IMR-90 (cell line): Measurements from ENCODE around the gene ERBB4. TPM values are rescaled to one million over a fixed set of nuclear protein-coding genes. Genes with fewer than 3 reads are reported as not detected.

ENCODE experiments used
- ATAC-seq: fragments of 200-7000 bp; cut with Tn5 transposase; 2 replicates; pipeline ENCODE4 v1.9.1; 2020; ENCODE audit warnings: low read depth, mild to moderate bottlenecking, moderate library complexity
- BruUV-seq: library from RNA; stranded (reverse); fragments of 400-500 nt; replicated peaks from 2 replicates; lab custom pipeline; 2021; lab: Mats Ljungman, UMichigan
- CTCF ChIA-PET: fragments of 300-600 bp; formaldehyde crosslinking; extraction: SDS; loops from one replicate; lab custom pipeline; 2021; ENCODE audit warnings: antibody characterized with exemption; lab: Yijun Ruan, JAX
- POLR2A ChIA-PET: fragments of 300-600 bp; sonication (Branson Sonifier 250); formaldehyde crosslinking; loops from one replicate; lab custom pipeline; 2022; ENCODE audit warnings: antibody characterized with exemption; ENCODE audit not compliant: unreplicated experiment; lab: Charles Lee
- DNase-seq: peaks from one replicate; pipeline ENCODE4 v3.0.0; 2013
- H2AFZ ChIP-seq: replicated peaks from 2 replicates; pipeline ENCODE3; 2013; ENCODE audit warnings: low read length, mild to moderate bottlenecking; ENCODE audit not compliant: poor library complexity
- H2AK5ac ChIP-seq: 2 replicates; pipeline ENCODE4 v1.6.1; 2013; ENCODE audit warnings: low read depth, low read length, inconsistent platforms
- H2AK9ac ChIP-seq: replicated peaks from 2 replicates; pipeline ENCODE3; 2013; ENCODE audit warnings: mild to moderate bottlenecking, low read depth, low read length, moderate library complexity; ENCODE audit not compliant: poor library complexity
- H2BK120ac ChIP-seq: 2 replicates; pipeline ENCODE4 v1.6.1; 2013; ENCODE audit warnings: low read depth, low read length, inconsistent platforms
- H2BK15ac ChIP-seq: 3 replicates; pipeline ENCODE4 v1.6.1; 2013; ENCODE audit warnings: low read depth, low read length, inconsistent platforms
- H2BK20ac ChIP-seq: 2 replicates; pipeline ENCODE4 v1.6.1; 2013; ENCODE audit warnings: low read depth, mild to moderate bottlenecking, inconsistent platforms, low read length, moderate library complexity
- H2BK5ac ChIP-seq: 2 replicates; pipeline ENCODE4 v1.6.1; 2013; ENCODE audit warnings: mild to moderate bottlenecking, low read depth, low read length, inconsistent platforms; ENCODE audit not compliant: poor library complexity, severe bottlenecking
- H3K14ac ChIP-seq: replicated peaks from 2 replicates; pipeline ENCODE4 v1.6.1; 2013; ENCODE audit warnings: low read depth, low read length, inconsistent platforms
- H3K18ac ChIP-seq: 2 replicates; pipeline ENCODE4 v1.6.1; 2013; ENCODE audit warnings: low read depth, low read length, control low read depth
- H3K23ac ChIP-seq: 2 replicates; pipeline ENCODE4 v1.6.1; 2013; ENCODE audit warnings: low read depth, low read length, inconsistent platforms
- H3K27ac ChIP-seq: 2 replicates; pipeline ENCODE4 v1.5.1; 2013; ENCODE audit warnings: mild to moderate bottlenecking, control low read depth, low read length; ENCODE audit not compliant: insufficient read depth
- H3K27me3 ChIP-seq: 2 replicates; pipeline ENCODE4 v1.6.1; 2013; ENCODE audit warnings: low read length; ENCODE audit not compliant: control insufficient read depth, insufficient read depth
- H3K36me3 ChIP-seq: 2 replicates; pipeline ENCODE4 v1.6.1; 2013; ENCODE audit warnings: low read length, mixed read lengths; ENCODE audit not compliant: control insufficient read depth, insufficient read depth
- H3K4ac ChIP-seq: 2 replicates; pipeline ENCODE4 v1.6.1; 2013; ENCODE audit warnings: low read depth, low read length, inconsistent platforms
- H3K4me1 ChIP-seq: 2 replicates; pipeline ENCODE4 v1.6.1; 2013; ENCODE audit warnings: low read length, mixed read lengths; ENCODE audit not compliant: control insufficient read depth, insufficient read depth
- H3K4me2 ChIP-seq: 2 replicates; pipeline ENCODE4 v1.6.1; 2013; ENCODE audit warnings: low read depth, mild to moderate bottlenecking, control low read depth, low read length, moderate library complexity
- H3K4me3 ChIP-seq: 2 replicates; pipeline ENCODE4 v1.5.1; 2013; ENCODE audit warnings: low read depth, mild to moderate bottlenecking, control low read depth, low read length, moderate library complexity; ENCODE audit not compliant: insufficient read depth
- H3K56ac ChIP-seq: 2 replicates; pipeline ENCODE4 v1.6.1; 2013; ENCODE audit warnings: low read length, inconsistent platforms; ENCODE audit not compliant: insufficient read depth; ENCODE audit errors: extremely low read depth
- H3K79me1 ChIP-seq, 2 experiments: 2 replicates each; pipeline ENCODE4 v1.6.1; 2013; ENCODE audit warnings: low read length in 2 of 2, inconsistent platforms in 1 of 2, low read depth in 1 of 2
- H3K9ac ChIP-seq: 2 replicates; pipeline ENCODE4 v1.6.1; 2013; ENCODE audit warnings: low read depth, low read length, control low read depth
- H3K9me1 ChIP-seq: 2 replicates; pipeline ENCODE4 v1.6.1; 2013; ENCODE audit warnings: low read length, inconsistent platforms; ENCODE audit not compliant: insufficient read depth
- H3K9me3 ChIP-seq: 2 replicates; pipeline ENCODE4 v1.6.1; 2013; ENCODE audit warnings: low read length; ENCODE audit not compliant: control insufficient read depth, insufficient read depth
- H4K20me1 ChIP-seq: 2 replicates; pipeline ENCODE4 v1.6.1; 2013; ENCODE audit warnings: low read length, inconsistent platforms; ENCODE audit not compliant: insufficient read depth
- H4K5ac ChIP-seq: 2 replicates; pipeline ENCODE4 v1.6.1; 2013; ENCODE audit warnings: mild to moderate bottlenecking, low read depth, low read length, control low read depth
- H4K8ac ChIP-seq, 2 experiments: 2 replicates each; pipeline ENCODE4 v1.6.1; 2013; ENCODE audit warnings: low read depth in 2 of 2, low read length in 2 of 2, control low read depth in 1 of 2, inconsistent platforms in 1 of 2
- H4K91ac ChIP-seq: 2 replicates; pipeline ENCODE4 v1.6.1; 2013; ENCODE audit warnings: low read depth, low read length, inconsistent platforms; ENCODE audit not compliant: insufficient read depth
- CEBPB ChIP-seq: IDR thresholded peaks from 2 replicates; pipeline ENCODE4 v1.6.1; 2012; ENCODE audit warnings: low read depth, low read length, improper control_type of control experiment
- CTCF ChIP-seq: conservative IDR thresholded peaks from 2 replicates; pipeline ENCODE4 v1.5.1; 2012; ENCODE audit warnings: mild to moderate bottlenecking, low read depth, low read length, improper control_type of control experiment
- RFX5 ChIP-seq: IDR thresholded peaks from 2 replicates; pipeline ENCODE4 v1.8.0; 2012; ENCODE audit warnings: low read depth, mild to moderate bottlenecking, low read length, moderate library complexity
- dilution Hi-C: fragments of 300-500 bp; cut with HindIII; formaldehyde crosslinking; loops from one replicate; pipeline ENCODE4 v1.14.3; 2018; ENCODE audit warnings: low sequenced_read_pairs; ENCODE audit not compliant: unreplicated experiment
- in situ Hi-C: fragments of 300-500 bp; cut with MboI; formaldehyde crosslinking; loops from 3 replicates; pipeline ENCODE4 v1.14.3; 2019; ENCODE audit warnings: low sequenced_read_pairs, inconsistent platforms, mixed read lengths
- intact Hi-C: fragments of 100-400 bp; cut with micrococcal nuclease; formaldehyde crosslinking; loops from 2 replicates; pipeline ENCODE4 v1.10.0; 2022
- polyA plus RNA-seq, 3 experiments: library from polyadenylated mRNA; depleted of rRNA; stranded (reverse); fragments of >200 nt; gene quantifications; 2 replicates each; pipeline ENCODE4 v1.2.3, GENCODE V29; 2012; ENCODE audit warnings: low replicate concordance in 1 of 3
- total RNA-seq: library from RNA; depleted of rRNA; stranded (reverse); fragments of >200 nt; gene quantifications from 2 replicates; pipeline ENCODE4 v1.2.3, GENCODE V29; 2012
- TF ChIP-seq, protein P1 (sequence below): fragments of 150-350 bp; IDR thresholded peaks from 2 replicates; pipeline ENCODE4 v1.6.1; 2016; ENCODE audit warnings: low read depth, mild to moderate bottlenecking, low read length, moderate library complexity, borderline replicate concordance

ERBB4 gene
- total and polyA plus RNA-seq, 2 of the 4 experiments (the other 2 are of a cell fraction): not detected

GRCh38 chr2:211623096-211623495 is 915.5 kb downstream of the ERBB4 start:
- no peak for ATAC-seq
- DNase-seq: no peak
- Histone ChIP-seq H3K9me1 (no peaks in the 10 kb centered on the region), H3K36me3 (no peaks in the 10 kb centered on the region), H2AFZ (no peak overlapping the region), H2AK9ac (no peak overlapping the region), H4K5ac (no peak overlapping the region), H2AK5ac (no peak overlapping the region), H4K8ac (no peak overlapping the region), H3K4ac (no peak overlapping the region), H4K91ac (no peak overlapping the region), H3K79me1 (no peaks in the 10 kb centered on the region), H3K27ac (no peak overlapping the region), H2BK20ac (no peak overlapping the region), H3K18ac (no peak overlapping the region), H4K20me1 (no peaks in the 10 kb centered on the region), H3K56ac (no peak overlapping the region), H2BK15ac (no peak overlapping the region), H3K4me1 (no peaks in the 10 kb centered on the region), H3K27me3 (no peaks in the 10 kb centered on the region), H3K9me3 (0 out of 2 replicates have a peak, but pooled peaks cover 2% of the 10 kb centered on the region), H3K9ac (no peak overlapping the region), H2BK5ac (no peak overlapping the region), H3K14ac (no peak overlapping the region), H3K23ac (no peak overlapping the region), H3K4me2 (no peak overlapping the region), H3K4me3 (no peak overlapping the region), H2BK120ac (no peak overlapping the region)
- ChIA-PET CTCF (no interaction called here), POLR2A (interaction anchor here (0.6 kb wide), 1 partner anchor 119 kb away, joined by 4 read pairs; no protein-coding TSS in a partner anchor)
- intact Hi-C loops (no loop called here), in situ Hi-C loops (no loop called here), dilution Hi-C loops (no loop called here)
- BruUV-seq: no TSS peak
- TF ChIP-seq RFX5: no peak
- TF ChIP-seq CEBPB: no peak
- no peak for TF ChIP-seq CTCF
- TF ChIP-seq, protein P1, sequence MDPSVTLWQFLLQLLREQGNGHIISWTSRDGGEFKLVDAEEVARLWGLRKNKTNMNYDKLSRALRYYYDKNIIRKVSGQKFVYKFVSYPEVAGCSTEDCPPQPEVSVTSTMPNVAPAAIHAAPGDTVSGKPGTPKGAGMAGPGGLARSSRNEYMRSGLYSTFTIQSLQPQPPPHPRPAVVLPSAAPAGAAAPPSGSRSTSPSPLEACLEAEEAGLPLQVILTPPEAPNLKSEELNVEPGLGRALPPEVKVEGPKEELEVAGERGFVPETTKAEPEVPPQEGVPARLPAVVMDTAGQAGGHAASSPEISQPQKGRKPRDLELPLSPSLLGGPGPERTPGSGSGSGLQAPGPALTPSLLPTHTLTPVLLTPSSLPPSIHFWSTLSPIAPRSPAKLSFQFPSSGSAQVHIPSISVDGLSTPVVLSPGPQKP: no peak
